HUES48 (cell line): ENCODE measurements around the gene UBE2L6.
A peak's percentile ranks its signal among the peaks of the same experiment; 100 is the strongest.

ENCODE experiments used
- H3K27ac ChIP-seq: one replicate; pipeline ENCODE4 v1.7.0; 2013; ENCODE audit warnings: low read depth, low read length, inconsistent platforms
- H3K27me3 ChIP-seq: 2 replicates; pipeline ENCODE4 v1.6.1; 2013; ENCODE audit warnings: mild to moderate bottlenecking, low read length; ENCODE audit not compliant: control insufficient read depth, insufficient read depth
- H3K36me3 ChIP-seq: 2 replicates; pipeline ENCODE4 v1.6.1; 2013; ENCODE audit warnings: low read length; ENCODE audit not compliant: control insufficient read depth, insufficient read depth
- H3K4me1 ChIP-seq: 2 replicates; pipeline ENCODE4 v1.6.1; 2013; ENCODE audit warnings: mild to moderate bottlenecking, low read length; ENCODE audit not compliant: control insufficient read depth, insufficient read depth
- H3K4me3 ChIP-seq: 2 replicates; pipeline ENCODE4 v1.5.1; 2013; ENCODE audit warnings: mild to moderate bottlenecking, low read depth, low read length
- H3K9ac ChIP-seq: 2 replicates; pipeline ENCODE4 v1.6.1; 2013; ENCODE audit warnings: mild to moderate bottlenecking, low read depth, low read length, moderate library complexity
- H3K9me3 ChIP-seq: 2 replicates; pipeline ENCODE4 v1.6.1; 2013; ENCODE audit warnings: low read length; ENCODE audit not compliant: control insufficient read depth, insufficient read depth

Gene UBE2L6

GRCh38 chr11:57529012-57529411, 38.5 kb downstream of the UBE2L6 start:
- H3K9me3 ChIP-seq: no peaks in the 10 kb centered on the region
- H3K9ac ChIP-seq: no peak overlapping the region
- H3K4me3 ChIP-seq: no peak overlapping the region
- peaks cover 18% of the 10 kb centered on the region for H3K36me3 ChIP-seq
- H3K4me1 ChIP-seq: peaks cover 18% of the 10 kb centered on the region
- no peak overlapping the region for H3K27ac ChIP-seq
- H3K27me3 ChIP-seq: no peaks in the 10 kb centered on the region

GRCh38 chr11:57527056-57527631, 40.3 kb downstream of the UBE2L6 start:
- Histone ChIP-seq H3K9ac (no peak overlapping the region), H3K36me3 (peaks cover 18% of the 10 kb centered on the region), H3K4me3 (no peak overlapping the region), H3K27ac (no peak overlapping the region), H3K27me3 (no peaks in the 10 kb centered on the region), H3K9me3 (no peaks in the 10 kb centered on the region), H3K4me1 (peaks cover 18% of the 10 kb centered on the region)

GRCh38 chr11:57523419-57523818, 44.1 kb downstream of the UBE2L6 start:
- no peak overlapping the region for H3K27ac ChIP-seq
- peaks cover 4% of the 10 kb centered on the region for H3K36me3 ChIP-seq
- H3K4me1 ChIP-seq: peaks cover 8% of the 10 kb centered on the region
- H3K4me3 ChIP-seq: no peak overlapping the region
- no peaks in the 10 kb centered on the region for H3K9me3 ChIP-seq
- no peak overlapping the region for H3K9ac ChIP-seq
- no peaks in the 10 kb centered on the region for H3K27me3 ChIP-seq

- no peak overlapping the region for H3K27ac ChIP-seq
- no peak overlapping the region for H3K4me3 ChIP-seq
- no peaks in the 10 kb centered on the region for H3K9me3 ChIP-seq
- peaks cover 12% of the 10 kb centered on the region for H3K27me3 ChIP-seq
- no peaks in the 10 kb centered on the region for H3K36me3 ChIP-seq
- H3K4me1 ChIP-seq: no peaks in the 10 kb centered on the region; the same call in 1 of the 2 replicates
- no peak overlapping the region for H3K9ac ChIP-seq
Measured at GRCh38 chr11:57521116-57521515, 46.4 kb downstream of the UBE2L6 start.

GRCh38 chr11:57516061-57516443, 51.4 kb downstream of the UBE2L6 start:
- peak overlapping the region; percentile 74 for H3K4me3 ChIP-seq
- no peaks in the 10 kb centered on the region for H3K9me3 ChIP-seq
- H3K27me3 ChIP-seq: peaks cover 31% of the 10 kb centered on the region
- H3K9ac ChIP-seq: peak overlapping the region; percentile 71; the same call in 1 of the 2 replicates
- no peak overlapping the region for H3K27ac ChIP-seq
- peaks cover 3% of the 10 kb centered on the region; the same call in 1 of the 2 replicates for H3K4me1 ChIP-seq
- no peaks in the 10 kb centered on the region for H3K36me3 ChIP-seq

- Histone ChIP-seq H3K27ac (peak within 1 kb of the TSS; percentile 33), H3K9ac (peak within 1 kb of the TSS; percentile 71), H3K4me1 (peaks cover 3% of the 10 kb centered on the region; the same call in 1 of the 2 replicates), H3K4me3 (peak within 1 kb of the TSS; percentile 74), H3K27me3 (peaks cover 31% of the 10 kb centered on the region), H3K36me3 (no peaks in the 10 kb centered on the region), H3K9me3 (no peaks in the 10 kb centered on the region)
Measured at GRCh38 chr11:57515332-57516060, 52.0 kb downstream of the UBE2L6 start, which contains the start of gene SLC43A1. Gene SLC43A1, minus strand, starts transcription at chr11:57515702. Its CDS starts 1,591 bp downstream, at chr11:57514111.

- Histone ChIP-seq H3K9ac (peak overlapping the region; percentile 71), H3K4me1 (peaks cover 3% of the 10 kb centered on the region; the same call in 1 of the 2 replicates), H3K36me3 (no peaks in the 10 kb centered on the region), H3K4me3 (peak overlapping the region; percentile 74), H3K27ac (peak overlapping the region; percentile 33), H3K9me3 (no peaks in the 10 kb centered on the region), H3K27me3 (peaks cover 31% of the 10 kb centered on the region)
Measured at GRCh38 chr11:57514538-57515331, 52.7 kb downstream of the UBE2L6 start.

- Histone ChIP-seq H3K4me3 (peak overlapping the region; percentile 74), H3K9me3 (no peaks in the 10 kb centered on the region), H3K4me1 (peaks cover 3% of the 10 kb centered on the region; the same call in 1 of the 2 replicates), H3K36me3 (no peaks in the 10 kb centered on the region), H3K27me3 (peaks cover 31% of the 10 kb centered on the region), H3K9ac (peak overlapping the region; percentile 71), H3K27ac (no peak overlapping the region)
Measured at GRCh38 chr11:57513911-57514537, 53.4 kb downstream of the UBE2L6 start.

- Histone ChIP-seq H3K9ac (no peak overlapping the region), H3K4me3 (peak overlapping the region; percentile 74), H3K4me1 (peaks cover 3% of the 10 kb centered on the region; the same call in 1 of the 2 replicates), H3K36me3 (0 out of 2 replicates have a peak, but pooled peaks cover under 1% of the 10 kb centered on the region), H3K27ac (no peak overlapping the region), H3K27me3 (peaks cover 31% of the 10 kb centered on the region), H3K9me3 (no peaks in the 10 kb centered on the region)
Measured at GRCh38 chr11:57513452-57513795, 54.0 kb downstream of the UBE2L6 start.

- Histone ChIP-seq H3K4me3 (no peak overlapping the region), H3K36me3 (0 out of 2 replicates have a peak, but pooled peaks cover 2% of the 10 kb centered on the region), H3K9me3 (no peaks in the 10 kb centered on the region), H3K4me1 (peaks cover 3% of the 10 kb centered on the region; the same call in 1 of the 2 replicates), H3K27ac (no peak overlapping the region), H3K27me3 (peaks cover 31% of the 10 kb centered on the region), H3K9ac (no peak overlapping the region)
Measured at GRCh38 chr11:57512646-57513451, 54.6 kb downstream of the UBE2L6 start.
